HepG2 (cell line): ENCODE data around the gene IL1A. TPM values are rescaled to one million over a fixed set of nuclear protein-coding genes. Genes with fewer than 3 reads are reported as not detected.

Source experiments
- ATAC-seq: fragments of 200-7000 bp; cut with Tn5 transposase; 3 replicates; pipeline ENCODE4 v1.9.1; 2020; ENCODE audit warnings: mild to moderate bottlenecking, moderate library complexity
- BruUV-seq: library from RNA; stranded (reverse); fragments of 400-500 nt; replicated peaks from 2 replicates; lab custom pipeline; 2021; lab: Mats Ljungman, UMichigan
- CTCF ChIA-PET: fragments of 300-600 bp; formaldehyde crosslinking; extraction: SDS; loops from one replicate; lab custom pipeline; 2021; ENCODE audit warnings: low total read pairs, inconsistent platforms, low intra/inter-chr PET ratio; lab: Yijun Ruan, JAX
- POLR2A ChIA-PET: fragments of 350-600 bp; sonication (Branson Sonifier 250); formaldehyde crosslinking; loops from one replicate; lab custom pipeline; 2020; ENCODE audit warnings: antibody characterized with exemption, inconsistent platforms; lab: Yijun Ruan, JAX
- DNase-seq: peaks from one replicate; pipeline ENCODE4 v3.0.0-alpha.2; 2015; ENCODE audit warnings: low spot score
- FAIRE-seq: peaks from 3 replicates; lab custom pipeline; 2011; peaks lifted over from hg19 to GRCh38; lab: Jason Lieb, UNC
- H2AFZ ChIP-seq: one replicate; pipeline ENCODE4 v1.6.1; 2011; ENCODE audit warnings: low read length, inconsistent platforms
- H3K27ac ChIP-seq: fragments of 300-600 bp; 3 replicates; pipeline ENCODE4 v1.8.0; 2011; ENCODE audit warnings: mixed run types, mild to moderate bottlenecking, mixed read lengths, low read length, inconsistent platforms; ENCODE audit not compliant: insufficient read depth; ENCODE audit errors: extremely low read length
- H3K27me3 ChIP-seq, 2 experiments: fragments of 200-600 bp in 1 of 2; 2 replicates in 1 of 2; 3 replicates in 1 of 2; pipeline versions ENCODE4 v1.6.0 to v1.8.0; 2011; ENCODE audit warnings: low read length in 2 of 2, mild to moderate bottlenecking in 2 of 2, moderate library complexity in 2 of 2, inconsistent platforms in 1 of 2; ENCODE audit not compliant: insufficient read depth in 2 of 2, control insufficient read depth in 1 of 2
- H3K36me3 ChIP-seq, 2 experiments: fragments of 200-600 bp in 1 of 2; replicated peaks in 1 of 2; 2 replicates in 1 of 2; 3 replicates in 1 of 2; pipeline versions ENCODE4 v1.5.1 to v1.8.0; 2011; ENCODE audit warnings: low read length in 2 of 2, inconsistent platforms in 1 of 2; ENCODE audit not compliant: insufficient read depth in 2 of 2, control insufficient read depth in 1 of 2
- H3K4me1 ChIP-seq: 2 replicates; pipeline ENCODE4 v1.5.1; 2012; ENCODE audit warnings: low read length, inconsistent platforms; ENCODE audit not compliant: insufficient read depth
- H3K4me2 ChIP-seq: 2 replicates; pipeline ENCODE4 v1.6.0; 2011; ENCODE audit warnings: low read depth, low read length, inconsistent platforms
- H3K4me3 ChIP-seq, 3 experiments: fragments of 200-600 bp in 1 of 3; sonication (generic), shearing (Covaris generic) in 1 of 3; replicated peaks in 1 of 3; 2 replicates each; pipeline ENCODE4 v1.5.1; 2011 to 2016; ENCODE audit warnings: low read length in 3 of 3, inconsistent platforms in 2 of 3, low read depth in 2 of 3, mild to moderate bottlenecking in 2 of 3, control low read depth in 1 of 3, mixed read lengths in 1 of 3; ENCODE audit not compliant: insufficient read depth in 1 of 3
- H3K79me2 ChIP-seq: one replicate; pipeline ENCODE4 v1.6.1; 2011; ENCODE audit warnings: low read length, inconsistent platforms; ENCODE audit not compliant: insufficient read depth
- H3K9ac ChIP-seq: 2 replicates; pipeline ENCODE4 v1.6.0; 2011; ENCODE audit warnings: mild to moderate bottlenecking, low read depth, low read length, inconsistent platforms; ENCODE audit not compliant: insufficient read depth
- H3K9me3 ChIP-seq: 2 replicates; pipeline ENCODE4 v1.5.1; 2012; ENCODE audit warnings: mild to moderate bottlenecking, low read length
- H4K20me1 ChIP-seq: 2 replicates; pipeline ENCODE4 v1.6.0; 2011; ENCODE audit warnings: inconsistent platforms, mild to moderate bottlenecking, low read length, moderate library complexity; ENCODE audit not compliant: insufficient read depth
- ISX ChIP-seq: sonication (generic); formaldehyde crosslinking; conservative IDR thresholded peaks from 2 replicates; pipeline ENCODE4 v1.5.0; 2020; ENCODE audit warnings: missing genetic modification reagents
- MAZ ChIP-seq, 2 experiments: sonication (generic) in 1 of 2; formaldehyde crosslinking in 1 of 2; IDR thresholded peaks; 2 replicates each; pipeline versions ENCODE4 v1.5.0 to v1.6.1; 2012 to 2020; ENCODE audit warnings: low read depth in 2 of 2, mild to moderate bottlenecking in 2 of 2, borderline replicate concordance in 1 of 2, improper control_type of control experiment in 1 of 2, low read length in 1 of 2, missing genetic modification reagents in 1 of 2, moderate library complexity in 1 of 2
- SALL2 ChIP-seq: sonication (generic); formaldehyde crosslinking; IDR thresholded peaks from 2 replicates; pipeline ENCODE4 v1.8.1; 2023; ENCODE audit warnings: mild to moderate bottlenecking, missing genetic modification reagents, inconsistent platforms
- STAG1 ChIP-seq: sonication (generic); formaldehyde crosslinking; IDR thresholded peaks from 2 replicates; pipeline ENCODE4 v1.4.0; 2020; ENCODE audit warnings: missing genetic modification reagents
- UBTF ChIP-seq: sonication (generic); formaldehyde crosslinking; IDR thresholded peaks from 2 replicates; pipeline ENCODE4 v1.4.0; 2020; ENCODE audit warnings: mild to moderate bottlenecking, missing genetic modification reagents
- ZC3H4 ChIP-seq: sonication (generic); formaldehyde crosslinking; IDR thresholded peaks from 2 replicates; pipeline ENCODE4 v1.4.0; 2020; ENCODE audit warnings: missing genetic modification reagents, borderline replicate concordance
- ZNF292 ChIP-seq: sonication (generic); formaldehyde crosslinking; IDR thresholded peaks from 2 replicates; pipeline ENCODE4 v1.8.1; 2022; ENCODE audit warnings: mild to moderate bottlenecking, low read depth, missing genetic modification reagents, borderline replicate concordance
- ZNF432 ChIP-seq: sonication (generic); formaldehyde crosslinking; IDR thresholded peaks from 2 replicates; pipeline ENCODE4 v1.5.0; 2020; ENCODE audit warnings: missing genetic modification reagents, mild to moderate bottlenecking, borderline replicate concordance
- ZNF703 ChIP-seq: sonication (generic); formaldehyde crosslinking; IDR thresholded peaks from 2 replicates; pipeline ENCODE4 v1.5.1; 2020; ENCODE audit warnings: missing genetic modification reagents, mild to moderate bottlenecking, moderate library complexity, borderline replicate concordance
- WGBS: methylation state at CpG from one replicate; pipeline ENCODE4 v1.1.6; 2017; ENCODE audit warnings: low lambda C conversion rate; 5-methylcytosine and 5-hydroxymethylcytosine counted together
- in situ Hi-C: cut with HindIII; loops from 2 replicates; pipeline ENCODE4 v1.10.0; 2017; ENCODE audit warnings: low pct_unique_long_range_greater_than_20kb; ENCODE audit not compliant: extremely low pct_ligation_motif_present
- intact Hi-C: fragments of 100-400 bp; cut with micrococcal nuclease; formaldehyde crosslinking; loops from one replicate; pipeline ENCODE4 v1.10.0; 2022; ENCODE audit not compliant: unreplicated experiment
- polyA plus RNA-seq, 8 experiments: library from polyadenylated mRNA; depleted of rRNA in 3 of 8; stranded (reverse) in 7 of 8; unstranded in 1 of 8; fragments of >200 nt; fragmentation: Illumina TruSeq in 4 of 8; extraction: Trizol in 4 of 8; gene quantifications; 2 replicates each; pipeline versions ENCODE4 v1.2.1 to v1.2.3, GENCODE V29; 2011 to 2016; ENCODE audit warnings: low read depth in 4 of 8, missing spikeins in 1 of 8, mixed read lengths in 1 of 8; ENCODE audit not compliant: insufficient read depth in 1 of 8
- total RNA-seq, 5 experiments: library from RNA; depleted of rRNA; stranded (reverse); fragments of >200 nt; fragmentation: Illumina TruSeq; extraction: Trizol; gene quantifications; 2 replicates each; pipeline ENCODE4 v1.2.3, GENCODE V29; 2016; ENCODE audit warnings: low read depth in 1 of 5
- TF ChIP-seq, protein P1 (sequence below): sonication (generic); formaldehyde crosslinking; IDR thresholded peaks from 2 replicates; pipeline ENCODE4 v1.5.1; 2020; ENCODE audit warnings: missing genetic modification reagents, mild to moderate bottlenecking, borderline replicate concordance
- TF ChIP-seq, protein P2 (sequence below): sonication (generic); formaldehyde crosslinking; conservative IDR thresholded peaks from 2 replicates; pipeline ENCODE4 v1.8.0; 2022; ENCODE audit warnings: low read depth, missing genetic modification reagents
- TF ChIP-seq, protein P3 (sequence below): sonication (generic); formaldehyde crosslinking; IDR thresholded peaks from 2 replicates; pipeline ENCODE4 v1.5.0; 2020; ENCODE audit warnings: mild to moderate bottlenecking, missing genetic modification reagents

The IL1A gene
- total and polyA plus RNA-seq, 2 of the 13 experiments (the other 11 are each of a cell fraction or from before 2014, with no cell fraction given): not detected

GRCh38 chr2:112827604-112828185 lies 43.4 kb upstream of the IL1A start (continued):
- TF ChIP-seq, protein P1, sequence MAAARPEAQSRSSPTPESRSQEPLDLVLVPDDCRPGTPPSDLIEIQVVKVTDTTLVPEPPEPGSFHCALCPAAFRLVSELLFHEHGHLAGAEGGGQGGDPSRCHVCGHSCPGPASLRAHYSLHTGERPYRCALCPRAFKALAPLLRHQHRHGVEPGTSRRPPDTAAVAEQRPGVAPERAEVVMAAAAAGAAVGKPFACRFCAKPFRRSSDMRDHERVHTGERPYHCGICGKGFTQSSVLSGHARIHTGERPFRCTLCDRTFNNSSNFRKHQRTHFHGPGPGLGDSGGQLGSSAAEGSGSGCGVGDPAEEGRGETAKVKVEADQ (CRISPR knock-in tag): no peak
- TF ChIP-seq ZC3H4 (no peak), UBTF (CRISPR knock-in tag) (no peak)

DNA sequence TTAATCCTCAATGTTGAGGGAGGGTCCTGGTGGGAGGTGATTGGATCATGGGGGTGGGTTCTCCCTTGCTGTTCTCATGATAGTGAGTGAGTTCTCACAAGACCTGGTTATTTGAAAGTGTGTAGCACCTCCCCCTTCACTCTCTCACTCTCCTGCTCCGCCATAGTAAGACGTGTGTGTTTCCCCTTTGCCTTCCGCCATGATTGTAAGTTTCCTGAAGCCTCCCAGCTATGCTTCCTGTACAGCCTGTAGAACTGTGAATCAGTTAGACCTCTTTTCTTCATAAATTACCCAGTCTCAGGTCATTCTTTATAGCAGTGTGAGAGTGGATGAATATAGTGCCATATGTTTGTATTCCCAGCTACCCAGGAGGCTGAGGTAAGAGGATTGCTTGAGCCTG lies 42.7 kb upstream of the IL1A start:
- Histone ChIP-seq H3K4me3 (no peak overlapping the region), H3K9ac (no peak overlapping the region), H3K4me1 (peaks cover 10% of the 10 kb centered on the region), H3K9me3 (no peaks in the 10 kb centered on the region), H4K20me1 (no peaks in the 10 kb centered on the region), H3K4me2 (no peak overlapping the region), H2AFZ (no peak overlapping the region), H3K27me3 (no peaks in the 10 kb centered on the region), H3K79me2 (no peaks in the 10 kb centered on the region), H3K27ac (no peak overlapping the region), H3K36me3 (no peaks in the 10 kb centered on the region)
- in situ Hi-C loops (no loop called here), intact Hi-C loops (no loop called here)
- no peak for DNase-seq
- POLR2A ChIA-PET: no interaction called here
- CTCF ChIA-PET: no interaction called here
- no TSS peak for BruUV-seq
- FAIRE-seq: no peak
- WGBS: 96% methylated on average over 3 of the region's 3 CpGs
- ATAC-seq: no peak
- TF ChIP-seq ZNF432 (CRISPR knock-in tag) (no peak), ZNF292 (no peak), SALL2 (CRISPR knock-in tag) (no peak), ZNF703 (no peak), MAZ (IDR thresholded peaks at IDR 0.05; ENCODE audit: borderline replicate concordance, low read depth, low read length) (no peak), MAZ (CRISPR knock-in tag; IDR thresholded peaks at IDR 0.05; ENCODE audit: low read depth) (no peak), ISX (CRISPR knock-in tag) (no peak), STAG1 (CRISPR knock-in tag) (no peak)
- TF ChIP-seq, protein P2, sequence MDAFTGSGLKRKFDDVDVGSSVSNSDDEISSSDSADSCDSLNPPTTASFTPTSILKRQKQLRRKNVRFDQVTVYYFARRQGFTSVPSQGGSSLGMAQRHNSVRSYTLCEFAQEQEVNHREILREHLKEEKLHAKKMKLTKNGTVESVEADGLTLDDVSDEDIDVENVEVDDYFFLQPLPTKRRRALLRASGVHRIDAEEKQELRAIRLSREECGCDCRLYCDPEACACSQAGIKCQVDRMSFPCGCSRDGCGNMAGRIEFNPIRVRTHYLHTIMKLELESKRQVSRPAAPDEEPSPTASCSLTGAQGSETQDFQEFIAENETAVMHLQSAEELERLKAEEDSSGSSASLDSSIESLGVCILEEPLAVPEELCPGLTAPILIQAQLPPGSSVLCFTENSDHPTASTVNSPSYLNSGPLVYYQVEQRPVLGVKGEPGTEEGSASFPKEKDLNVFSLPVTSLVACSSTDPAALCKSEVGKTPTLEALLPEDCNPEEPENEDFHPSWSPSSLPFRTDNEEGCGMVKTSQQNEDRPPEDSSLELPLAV (CRISPR knock-in tag): no peak
- TF ChIP-seq, protein P3, sequence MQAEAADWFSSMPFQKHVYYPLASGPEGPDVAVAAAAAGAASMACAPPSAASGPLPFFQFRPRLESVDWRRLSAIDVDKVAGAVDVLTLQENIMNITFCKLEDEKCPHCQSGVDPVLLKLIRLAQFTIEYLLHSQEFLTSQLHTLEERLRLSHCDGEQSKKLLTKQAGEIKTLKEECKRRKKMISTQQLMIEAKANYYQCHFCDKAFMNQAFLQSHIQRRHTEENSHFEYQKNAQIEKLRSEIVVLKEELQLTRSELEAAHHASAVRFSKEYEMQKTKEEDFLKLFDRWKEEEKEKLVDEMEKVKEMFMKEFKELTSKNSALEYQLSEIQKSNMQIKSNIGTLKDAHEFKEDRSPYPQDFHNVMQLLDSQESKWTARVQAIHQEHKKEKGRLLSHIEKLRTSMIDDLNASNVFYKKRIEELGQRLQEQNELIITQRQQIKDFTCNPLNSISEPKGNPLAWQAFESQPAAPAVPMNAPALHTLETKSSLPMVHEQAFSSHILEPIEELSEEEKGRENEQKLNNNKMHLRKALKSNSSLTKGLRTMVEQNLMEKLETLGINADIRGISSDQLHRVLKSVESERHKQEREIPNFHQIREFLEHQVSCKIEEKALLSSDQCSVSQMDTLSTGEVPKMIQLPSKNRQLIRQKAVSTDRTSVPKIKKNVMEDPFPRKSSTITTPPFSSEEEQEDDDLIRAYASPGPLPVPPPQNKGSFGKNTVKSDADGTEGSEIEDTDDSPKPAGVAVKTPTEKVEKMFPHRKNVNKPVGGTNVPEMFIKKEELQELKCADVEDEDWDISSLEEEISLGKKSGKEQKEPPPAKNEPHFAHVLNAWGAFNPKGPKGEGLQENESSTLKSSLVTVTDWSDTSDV (CRISPR knock-in tag): no peak
